ENCODE results near the gene VCAN.

The VCAN gene

DNA sequence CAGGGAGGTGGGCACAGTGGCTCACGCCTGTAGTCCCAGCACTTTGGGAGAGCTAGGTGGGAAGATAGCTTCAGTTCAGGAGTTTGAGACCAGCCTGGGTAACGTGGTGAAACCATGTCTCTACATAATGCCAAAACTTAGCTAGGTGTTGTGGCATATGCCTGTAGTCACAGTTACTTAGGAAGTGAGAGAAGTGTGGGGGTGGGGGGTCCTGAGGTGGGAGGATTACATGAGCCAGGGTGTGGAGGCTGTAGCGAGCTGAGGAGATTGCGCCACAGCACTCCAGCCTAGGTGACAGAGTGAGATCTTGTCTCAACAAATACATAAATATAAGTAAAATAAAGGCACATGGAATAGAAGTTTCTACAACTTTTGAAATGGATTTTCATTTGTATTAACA lies 23.1 kb downstream of the VCAN start:
- no peaks in the 10 kb centered on the region; the same call in 1 of the 2 replicates for H3K9me3 ChIP-seq (ENCODE audit: control insufficient read depth, insufficient read depth, low read length)
- peaks cover 19% of the 10 kb centered on the region for H3K36me3 ChIP-seq (ENCODE audit: insufficient read depth, low read length)
- peaks cover 18% of the 10 kb centered on the region for H3K4me1 ChIP-seq (ENCODE audit: insufficient read depth, low read length)
- H3K9ac ChIP-seq (ENCODE audit: low read depth, low read length), result no peak overlapping the region

DNA sequence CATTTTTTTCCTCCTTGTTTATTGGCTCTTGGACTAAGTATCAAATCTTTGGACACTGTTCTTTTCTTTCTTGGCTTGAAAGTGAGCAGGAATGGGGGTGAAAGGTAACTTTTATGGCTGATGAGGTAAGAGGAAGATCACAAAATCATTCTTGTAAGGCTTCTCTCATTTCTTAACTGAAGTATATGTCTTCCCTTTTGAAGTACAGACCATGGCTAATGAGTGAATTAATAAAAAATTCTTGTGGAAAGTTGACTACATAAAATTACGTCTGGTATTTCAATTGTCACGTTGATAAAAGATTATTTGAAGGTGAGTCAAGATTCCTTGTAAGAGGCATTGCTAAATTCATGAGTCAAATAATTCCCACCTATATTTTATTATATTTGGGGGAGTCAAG lies 25.1 kb downstream of the VCAN start:
- Histone ChIP-seq H3K9me3 (ENCODE audit: control insufficient read depth, insufficient read depth, low read length) (no peaks in the 10 kb centered on the region; the same call in 1 of the 2 replicates), H3K9ac (ENCODE audit: low read depth, low read length) (no peak overlapping the region), H3K36me3 (ENCODE audit: insufficient read depth, low read length) (peaks cover 15% of the 10 kb centered on the region), H3K4me1 (ENCODE audit: insufficient read depth, low read length) (peaks cover 18% of the 10 kb centered on the region)

DNA sequence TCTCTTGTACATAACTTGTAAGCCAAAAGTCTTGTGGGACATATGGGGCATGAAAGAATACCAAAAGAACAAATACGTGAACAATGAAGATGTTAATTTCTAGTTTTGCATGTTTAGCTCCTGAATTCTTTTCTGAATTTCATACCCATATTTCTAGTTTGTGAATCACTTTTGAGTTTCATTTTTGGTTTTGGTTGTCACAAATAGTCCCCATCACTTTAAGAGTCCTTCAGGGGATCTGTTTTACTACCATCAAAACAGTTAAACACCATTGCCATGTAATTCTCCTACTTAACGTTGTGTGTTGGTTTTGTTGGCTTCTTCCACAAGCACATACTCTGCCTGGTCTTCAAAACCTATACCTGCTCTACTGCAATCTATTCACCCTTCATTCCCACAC lies 27.0 kb downstream of the VCAN start:
- no peaks in the 10 kb centered on the region; the same call in 1 of the 2 replicates for H3K9me3 ChIP-seq (ENCODE audit: control insufficient read depth, insufficient read depth, low read length)
- peaks cover 10% of the 10 kb centered on the region for H3K4me1 ChIP-seq (ENCODE audit: insufficient read depth, low read length)
- no peak overlapping the region for H3K9ac ChIP-seq (ENCODE audit: low read depth, low read length)
- H3K36me3 ChIP-seq (ENCODE audit: insufficient read depth, low read length), result peaks cover 11% of the 10 kb centered on the region

DNA sequence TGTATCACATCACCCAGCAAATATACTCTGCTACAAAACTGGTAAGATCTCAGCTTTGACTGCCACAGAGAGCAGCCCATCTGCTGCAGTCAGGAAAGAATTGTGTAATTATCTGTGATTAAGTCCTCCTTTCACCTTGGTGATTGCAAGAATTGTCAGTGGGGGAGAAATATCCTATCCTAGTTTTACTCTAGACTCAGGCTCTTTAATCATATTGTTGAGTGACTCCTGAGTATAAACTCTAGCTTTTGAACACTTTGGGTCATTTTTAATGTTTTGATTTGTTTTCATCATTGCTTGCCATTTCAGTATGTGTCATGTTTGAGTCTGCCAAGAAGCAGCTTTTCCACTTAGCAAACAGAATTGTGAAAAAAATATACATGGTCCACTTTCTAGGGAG lies 32.1 kb downstream of the VCAN start:
- Histone ChIP-seq H3K9ac (ENCODE audit: low read depth, low read length) (no peak overlapping the region), H3K36me3 (ENCODE audit: insufficient read depth, low read length) (peaks cover 9% of the 10 kb centered on the region), H3K9me3 (ENCODE audit: control insufficient read depth, insufficient read depth, low read length) (peaks cover 9% of the 10 kb centered on the region), H3K4me1 (ENCODE audit: insufficient read depth, low read length) (no peaks in the 10 kb centered on the region)

DNA sequence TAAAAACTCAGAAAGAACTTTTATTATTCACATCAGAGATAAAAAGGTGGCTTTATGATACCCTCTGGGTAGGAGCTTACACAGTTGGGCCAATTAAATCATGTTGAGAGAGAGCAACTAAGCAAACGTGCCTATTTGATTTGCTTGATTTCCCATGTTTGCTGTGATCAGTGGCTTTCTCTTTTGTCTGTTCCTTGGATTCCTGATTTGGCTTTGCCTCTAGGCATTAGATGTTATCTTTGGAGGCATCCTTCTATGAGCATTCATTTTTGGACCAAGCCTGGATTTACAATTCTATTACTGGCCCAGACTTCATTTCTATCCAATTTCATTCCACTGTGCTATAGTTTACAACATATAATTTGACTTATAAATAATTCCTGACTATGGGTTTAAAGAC lies 35.9 kb downstream of the VCAN start:
- H3K4me1 ChIP-seq (ENCODE audit: insufficient read depth, low read length), result peaks cover 6% of the 10 kb centered on the region
- H3K36me3 ChIP-seq (ENCODE audit: insufficient read depth, low read length), result peaks cover 3% of the 10 kb centered on the region; the same call in 1 of the 2 replicates
- peaks cover 9% of the 10 kb centered on the region for H3K9me3 ChIP-seq (ENCODE audit: control insufficient read depth, insufficient read depth, low read length)
- H3K9ac ChIP-seq (ENCODE audit: low read depth, low read length), result no peak overlapping the region

DNA sequence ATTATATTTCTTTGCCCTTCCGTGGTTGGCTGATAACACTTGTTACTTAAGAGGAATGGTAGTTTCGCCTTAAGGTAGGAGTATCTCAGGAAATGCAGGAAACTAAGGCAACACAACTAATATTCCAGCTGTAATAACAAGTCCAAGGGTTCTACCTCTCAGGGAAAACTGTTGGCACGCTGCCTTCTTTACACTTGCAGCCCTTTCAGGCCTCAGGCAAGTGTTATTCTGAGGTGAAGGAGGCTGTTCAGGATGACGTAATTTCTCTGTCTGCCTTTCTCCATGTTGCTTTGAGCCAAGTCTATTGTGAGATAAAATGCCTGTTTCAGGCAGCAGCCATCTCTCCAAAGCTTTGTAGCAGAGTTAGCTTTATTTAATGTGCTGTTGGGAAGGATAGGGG lies 38.0 kb downstream of the VCAN start:
- Histone ChIP-seq H3K9me3 (ENCODE audit: control insufficient read depth, insufficient read depth, low read length) (peaks cover 9% of the 10 kb centered on the region), H3K4me1 (ENCODE audit: insufficient read depth, low read length) (peaks cover 6% of the 10 kb centered on the region), H3K36me3 (ENCODE audit: insufficient read depth, low read length) (peaks cover 3% of the 10 kb centered on the region; the same call in 1 of the 2 replicates), H3K9ac (ENCODE audit: low read depth, low read length) (no peak overlapping the region)

DNA sequence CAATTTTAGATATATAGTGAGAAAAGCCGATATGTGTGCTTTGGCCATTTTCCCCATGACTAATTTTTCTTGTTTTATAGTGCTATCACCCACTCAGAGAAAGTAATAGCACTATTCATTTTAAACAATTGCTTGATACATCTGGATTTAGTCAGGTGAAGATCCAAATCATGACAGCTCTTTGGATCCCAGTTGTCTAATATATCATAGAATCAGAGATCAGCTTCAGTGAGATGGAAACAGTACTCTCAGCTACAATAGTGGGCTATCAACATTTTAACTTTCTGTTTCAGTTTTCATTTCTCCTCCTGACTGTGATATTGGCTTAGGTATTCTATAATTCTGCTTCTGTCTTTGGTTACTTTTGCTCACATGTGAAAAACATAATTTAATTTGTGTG lies 38.7 kb downstream of the VCAN start:
- H3K36me3 ChIP-seq (ENCODE audit: insufficient read depth, low read length), result peaks cover 3% of the 10 kb centered on the region; the same call in 1 of the 2 replicates
- H3K9ac ChIP-seq (ENCODE audit: low read depth, low read length), result no peak overlapping the region
- H3K9me3 ChIP-seq (ENCODE audit: control insufficient read depth, insufficient read depth, low read length), result peaks cover 6% of the 10 kb centered on the region
- H3K4me1 ChIP-seq (ENCODE audit: insufficient read depth, low read length), result peaks cover 6% of the 10 kb centered on the region

DNA sequence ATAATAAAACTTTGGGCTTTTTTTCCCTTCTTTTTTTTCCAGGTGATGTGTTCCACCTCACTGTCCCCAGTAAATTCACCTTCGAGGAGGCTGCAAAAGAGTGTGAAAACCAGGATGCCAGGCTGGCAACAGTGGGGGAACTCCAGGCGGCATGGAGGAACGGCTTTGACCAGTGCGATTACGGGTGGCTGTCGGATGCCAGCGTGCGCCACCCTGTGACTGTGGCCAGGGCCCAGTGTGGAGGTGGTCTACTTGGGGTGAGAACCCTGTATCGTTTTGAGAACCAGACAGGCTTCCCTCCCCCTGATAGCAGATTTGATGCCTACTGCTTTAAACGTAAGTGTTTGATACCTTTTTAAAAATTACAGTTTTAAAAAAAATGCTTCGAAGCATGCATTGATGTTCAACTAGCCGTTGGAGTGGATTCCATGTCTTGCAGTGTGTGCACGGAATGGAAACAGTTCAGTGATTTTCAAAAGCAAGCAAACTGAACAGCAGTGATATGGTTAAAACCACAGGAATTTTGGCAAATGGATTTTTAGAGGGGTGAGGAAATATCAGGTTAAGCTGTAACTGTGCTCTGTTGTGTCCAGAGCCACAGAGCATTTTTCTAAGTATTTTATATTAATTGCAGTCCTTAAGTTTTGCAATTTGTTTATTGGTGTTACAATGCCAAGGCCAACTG lies 40.7 kb downstream of the VCAN start:
- Histone ChIP-seq H3K4me1 (ENCODE audit: insufficient read depth, low read length) (peaks cover 6% of the 10 kb centered on the region), H3K9ac (ENCODE audit: low read depth, low read length) (no peak overlapping the region), H3K9me3 (ENCODE audit: control insufficient read depth, insufficient read depth, low read length) (no peaks in the 10 kb centered on the region), H3K36me3 (ENCODE audit: insufficient read depth, low read length) (0 out of 2 replicates have a peak, but pooled peaks cover 3% of the 10 kb centered on the region)

DNA sequence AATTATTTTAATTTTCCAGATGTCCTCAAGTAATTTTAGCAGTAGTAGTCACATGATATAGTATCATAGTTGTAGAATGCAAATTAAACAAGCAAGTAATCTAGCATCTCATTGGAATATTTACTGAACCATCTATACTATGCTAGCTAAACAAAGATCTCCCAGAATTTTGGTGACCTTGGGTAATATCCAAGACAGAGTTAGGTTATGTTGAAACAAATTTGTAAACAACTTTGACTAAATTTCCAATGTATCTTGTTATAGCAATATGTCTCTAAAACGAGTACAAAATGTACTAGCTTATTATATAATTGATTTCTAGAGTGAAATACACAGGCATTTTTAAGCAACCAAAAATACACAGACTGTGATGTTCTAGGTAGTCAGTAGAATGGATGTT lies 41.5 kb downstream of the VCAN start:
- Histone ChIP-seq H3K9ac (ENCODE audit: low read depth, low read length) (no peak overlapping the region), H3K36me3 (ENCODE audit: insufficient read depth, low read length) (0 out of 2 replicates have a peak, but pooled peaks cover 3% of the 10 kb centered on the region), H3K4me1 (ENCODE audit: insufficient read depth, low read length) (peaks cover 6% of the 10 kb centered on the region), H3K9me3 (ENCODE audit: control insufficient read depth, insufficient read depth, low read length) (no peaks in the 10 kb centered on the region)

DNA sequence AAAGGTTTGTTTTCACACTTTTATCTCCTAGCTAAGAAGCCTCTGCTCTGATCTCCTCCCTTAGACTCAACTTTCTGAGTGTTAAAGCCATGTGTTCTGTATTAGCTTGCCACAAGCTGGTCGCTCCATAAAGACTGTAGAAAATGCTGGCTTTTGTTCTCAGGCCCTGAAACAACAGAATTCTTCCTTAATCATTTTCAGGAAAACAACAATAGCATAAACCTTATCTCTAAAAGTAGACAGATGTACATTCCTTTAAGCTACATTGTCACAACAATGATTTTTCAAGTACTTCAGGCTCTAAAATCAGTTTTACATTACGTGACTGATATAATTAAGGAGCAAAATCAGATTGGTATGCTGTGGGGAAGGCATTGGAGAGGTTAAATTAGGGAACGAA lies 41.9 kb downstream of the VCAN start:
- H3K4me1 ChIP-seq (ENCODE audit: insufficient read depth, low read length), result peaks cover 6% of the 10 kb centered on the region
- 0 out of 2 replicates have a peak, but pooled peaks cover 3% of the 10 kb centered on the region for H3K36me3 ChIP-seq (ENCODE audit: insufficient read depth, low read length)
- H3K9ac ChIP-seq (ENCODE audit: low read depth, low read length), result no peak overlapping the region
- H3K9me3 ChIP-seq (ENCODE audit: control insufficient read depth, insufficient read depth, low read length), result no peaks in the 10 kb centered on the region

DNA sequence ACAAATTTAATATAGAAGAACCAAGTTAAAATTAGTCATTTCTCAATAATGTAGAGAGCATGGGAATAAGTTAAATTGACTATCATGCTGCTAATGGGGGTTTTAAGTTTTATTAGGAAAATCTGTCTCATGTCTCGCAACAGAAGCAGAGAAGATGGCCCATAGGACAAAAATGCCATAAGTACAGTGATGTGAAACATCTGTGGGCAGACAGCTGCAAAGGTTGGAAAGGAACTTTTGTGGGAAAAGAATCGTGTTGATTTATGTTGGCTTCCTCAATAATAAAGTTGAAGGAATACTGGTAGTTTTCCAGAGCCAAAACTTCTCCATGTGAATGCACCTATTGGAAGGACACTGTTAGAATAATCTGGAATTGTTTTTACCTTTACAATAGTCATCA lies 44.8 kb downstream of the VCAN start:
- peaks cover 23% of the 10 kb centered on the region; the same call in 1 of the 2 replicates for H3K36me3 ChIP-seq (ENCODE audit: insufficient read depth, low read length)
- no peak overlapping the region for H3K9ac ChIP-seq (ENCODE audit: low read depth, low read length)
- no peaks in the 10 kb centered on the region for H3K4me1 ChIP-seq (ENCODE audit: insufficient read depth, low read length)
- no peaks in the 10 kb centered on the region for H3K9me3 ChIP-seq (ENCODE audit: control insufficient read depth, insufficient read depth, low read length)

DNA sequence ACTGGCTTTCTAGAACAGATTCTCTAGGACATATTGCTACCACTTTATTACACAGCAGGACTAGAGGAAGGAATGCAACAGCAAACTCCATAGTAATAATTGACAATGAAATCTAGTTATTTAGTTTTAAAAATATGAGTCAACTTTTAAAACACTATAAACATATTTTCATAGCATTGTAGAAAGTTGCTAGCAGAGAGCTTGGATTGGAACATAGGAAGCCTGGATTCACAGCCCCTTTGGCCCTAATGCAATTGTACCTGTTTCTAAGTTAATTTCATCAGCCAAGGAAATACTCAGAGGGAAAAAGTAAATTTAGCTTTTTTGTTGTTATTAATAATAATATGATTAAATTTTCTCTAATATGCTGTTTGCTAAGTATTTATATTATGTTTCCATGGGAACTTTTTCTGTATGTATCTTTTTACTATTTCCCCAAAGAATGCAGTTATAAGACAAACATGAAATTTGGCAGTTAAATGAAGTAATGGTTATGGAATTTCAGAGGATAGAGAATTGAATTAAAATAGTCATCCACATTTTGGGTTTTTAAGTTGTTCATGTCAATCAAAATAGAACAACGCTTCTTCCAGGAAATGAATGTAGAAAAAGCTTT lies 45.6 kb downstream of the VCAN start:
- no peaks in the 10 kb centered on the region for H3K4me1 ChIP-seq (ENCODE audit: insufficient read depth, low read length)
- H3K36me3 ChIP-seq (ENCODE audit: insufficient read depth, low read length), result peaks cover 20% of the 10 kb centered on the region; the same call in 1 of the 2 replicates
- no peak overlapping the region for H3K9ac ChIP-seq (ENCODE audit: low read depth, low read length)
- no peaks in the 10 kb centered on the region for H3K9me3 ChIP-seq (ENCODE audit: control insufficient read depth, insufficient read depth, low read length)

DNA sequence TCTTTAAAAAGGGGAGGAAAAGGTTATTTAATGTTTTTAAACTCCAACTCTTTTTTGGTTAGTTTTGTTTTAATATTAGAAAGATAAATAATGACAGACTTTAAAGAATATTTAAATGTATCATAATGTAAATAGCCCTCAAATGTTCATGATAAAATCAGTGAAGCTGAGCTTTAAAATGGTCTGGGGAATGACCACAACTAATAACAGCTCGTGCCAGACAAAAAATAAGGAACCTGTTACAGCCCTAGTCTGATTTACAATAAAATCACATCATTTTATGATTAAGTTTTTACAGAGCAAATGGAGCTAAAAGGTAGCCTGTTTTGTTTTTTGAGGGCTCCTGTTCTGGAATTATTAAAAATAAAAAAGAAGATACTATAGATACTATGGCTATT lies 46.1 kb downstream of the VCAN start:
- H3K4me1 ChIP-seq (ENCODE audit: insufficient read depth, low read length), result no peaks in the 10 kb centered on the region
- peaks cover 20% of the 10 kb centered on the region; the same call in 1 of the 2 replicates for H3K36me3 ChIP-seq (ENCODE audit: insufficient read depth, low read length)
- no peak overlapping the region for H3K9ac ChIP-seq (ENCODE audit: low read depth, low read length)
- H3K9me3 ChIP-seq (ENCODE audit: control insufficient read depth, insufficient read depth, low read length), result no peaks in the 10 kb centered on the region

DNA sequence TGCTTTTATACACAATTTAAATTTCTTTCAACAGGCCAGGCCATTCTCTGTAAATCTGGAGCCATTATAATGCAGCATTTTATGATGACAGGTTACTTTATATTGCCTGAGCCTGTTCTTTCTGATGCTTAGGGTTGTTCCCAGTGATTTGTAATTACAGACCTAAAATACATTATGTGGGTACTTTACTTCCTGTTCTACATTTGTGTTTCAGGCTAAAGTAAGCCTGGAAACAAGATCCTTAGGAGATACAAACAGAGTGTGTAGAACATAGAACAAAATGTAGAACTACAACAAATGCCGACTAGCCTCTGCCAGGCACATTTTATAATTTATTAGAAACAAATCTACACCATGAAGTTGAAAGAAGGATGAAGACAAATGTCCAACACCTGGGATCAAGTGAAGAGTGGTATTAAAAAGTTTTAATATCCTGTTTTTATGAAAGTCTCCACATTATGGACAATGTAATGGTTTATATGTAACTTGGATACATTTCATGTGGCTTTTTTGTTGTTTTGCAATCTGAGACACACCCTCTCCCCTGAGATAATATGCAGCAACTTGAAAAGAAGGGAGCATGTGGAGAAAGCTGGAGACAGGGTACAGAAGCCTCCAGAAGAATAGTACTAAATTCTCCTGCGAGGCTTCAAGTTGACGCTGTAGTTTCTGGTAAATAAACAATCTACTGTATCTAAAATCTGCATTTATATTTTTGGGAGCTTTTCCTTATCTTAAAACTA lies 46.9 kb downstream of the VCAN start:
- Histone ChIP-seq H3K4me1 (ENCODE audit: insufficient read depth, low read length) (no peaks in the 10 kb centered on the region), H3K9ac (ENCODE audit: low read depth, low read length) (no peak overlapping the region)

More for the DNA sequence above, 46.9 kb downstream of the VCAN start:
- Histone ChIP-seq H3K9me3 (ENCODE audit: control insufficient read depth, insufficient read depth, low read length) (no peaks in the 10 kb centered on the region), H3K36me3 (ENCODE audit: insufficient read depth, low read length) (peaks cover 20% of the 10 kb centered on the region; the same call in 1 of the 2 replicates)
